Activated naive CD4-positive, alpha-beta T cell treated with anti-CD3 and anti-CD28 coated beads, Interleukin-2, amount 10 ng/mL, durations not matched to agents 7 days and 5 days (primary cell): ENCODE results near the gene ATP8B3.

Experiments
- CTCF ChIA-PET: fragments of 350-600 bp; sonication (Branson Sonifier 250); formaldehyde crosslinking; loops from one replicate; lab custom pipeline; 2021; ENCODE audit warnings: antibody characterized with exemption; lab: Charles Lee
- DNase-seq: peaks from one replicate; pipeline ENCODE4 v3.0.0-alpha.2; 2020
- H3K27ac Mint-ChIP-seq: one replicate; pipeline ENCODE4 v1.8.0; 2021; ENCODE audit warnings: mild to moderate bottlenecking, moderate library complexity, mixed read lengths
- H3K27me3 Mint-ChIP-seq: one replicate; pipeline ENCODE4 v1.8.0; 2021; ENCODE audit warnings: mild to moderate bottlenecking, mixed read lengths
- H3K36me3 Mint-ChIP-seq: one replicate; pipeline ENCODE4 v1.8.0; 2021; ENCODE audit warnings: mixed read lengths
- H3K4me1 Mint-ChIP-seq: one replicate; pipeline ENCODE4 v1.8.0; 2021; ENCODE audit warnings: mixed read lengths
- H3K4me3 Mint-ChIP-seq: one replicate; pipeline ENCODE4 v1.8.0; 2021; ENCODE audit warnings: mild to moderate bottlenecking, moderate library complexity, mixed read lengths
- H3K9me3 Mint-ChIP-seq: one replicate; pipeline ENCODE4 v1.8.0; 2021; ENCODE audit warnings: mixed read lengths

ATP8B3 gene

DNA sequence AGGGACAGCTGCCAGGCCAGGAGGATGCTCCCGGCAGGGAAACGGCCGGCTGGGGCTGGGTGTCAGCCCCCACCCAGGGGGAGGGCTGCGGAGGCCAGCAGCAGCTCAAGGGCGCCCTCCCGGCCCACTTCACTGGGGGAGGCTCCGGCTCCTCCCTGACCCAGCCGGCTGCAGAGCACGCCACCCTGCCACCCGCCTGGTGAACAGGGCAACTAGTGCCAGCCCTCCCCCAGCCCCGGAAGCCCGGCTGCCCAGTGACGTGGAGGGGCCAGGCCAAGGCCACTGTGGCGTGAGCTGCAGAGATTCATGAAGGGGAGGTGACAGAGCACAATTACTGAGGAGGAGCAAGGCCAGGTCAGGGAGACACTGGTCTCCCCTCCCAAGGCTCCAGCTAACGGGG, 21.5 kb upstream of the ATP8B3 start:
- Mint-ChIP-seq H3K27me3 (no peaks in the 10 kb centered on the region), H3K36me3 (peaks cover 10% of the 10 kb centered on the region), H3K4me1 (peaks cover 8% of the 10 kb centered on the region), H3K4me3 (no peak overlapping the region), H3K9me3 (no peaks in the 10 kb centered on the region), H3K27ac (no peak overlapping the region)
- DNase-seq: no peak
- CTCF ChIA-PET: no interaction called here

DNA sequence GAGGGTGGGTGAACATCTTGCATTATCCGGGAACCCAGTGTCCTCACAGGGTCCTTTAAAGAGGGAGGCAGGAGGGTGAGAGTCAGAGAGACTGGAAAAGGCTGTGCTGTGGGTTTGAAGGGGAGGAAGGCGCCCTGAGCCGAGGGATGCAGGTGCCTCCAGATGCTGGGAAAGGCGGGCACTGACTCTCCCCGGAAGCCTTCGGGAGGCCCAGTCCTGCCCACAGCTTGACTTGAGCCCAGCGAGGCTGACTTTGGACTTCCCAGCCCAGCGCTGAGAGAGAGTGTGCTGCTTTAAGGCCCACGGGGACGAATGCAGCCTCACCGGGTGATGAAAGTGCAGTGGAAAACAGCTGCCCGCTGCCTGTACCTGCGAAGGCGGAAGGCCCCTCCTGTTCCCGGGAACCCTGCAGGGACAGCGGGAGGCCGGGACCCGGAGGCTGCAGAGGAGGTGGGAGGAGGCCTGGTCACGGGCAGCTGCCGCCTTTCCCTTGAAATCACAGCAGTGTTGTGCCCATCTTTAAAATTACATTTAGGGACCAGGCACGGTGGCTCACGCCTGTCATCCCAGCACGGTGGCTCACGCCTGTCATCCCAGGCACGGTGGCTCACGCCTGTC, 20.1 kb upstream of the ATP8B3 start:
- Mint-ChIP-seq H3K4me3 (no peak overlapping the region), H3K36me3 (peaks cover 10% of the 10 kb centered on the region), H3K27me3 (no peaks in the 10 kb centered on the region), H3K9me3 (no peaks in the 10 kb centered on the region), H3K4me1 (peaks cover 5% of the 10 kb centered on the region), H3K27ac (no peak overlapping the region)
- no peak for DNase-seq
- CTCF ChIA-PET: no interaction called here

DNA sequence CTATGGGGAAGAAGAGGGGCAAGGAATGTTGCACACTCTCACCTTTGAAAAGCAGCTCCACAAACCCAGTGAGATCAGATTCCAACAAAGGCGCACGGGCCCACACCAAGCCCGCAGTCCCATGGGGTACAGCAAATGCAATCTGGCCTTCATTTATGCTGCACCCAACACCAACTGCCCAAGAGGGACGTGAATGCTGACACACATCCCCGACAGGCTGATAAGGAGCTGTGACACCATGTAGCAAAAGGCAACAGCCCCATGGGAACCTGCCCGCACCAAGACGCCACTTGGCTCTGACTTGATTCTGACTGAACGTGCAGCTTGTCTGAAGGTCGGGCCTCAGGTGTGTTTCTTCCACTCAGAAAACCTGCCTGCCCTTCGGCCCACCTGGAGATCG, 18.9 kb upstream of the ATP8B3 start:
- H3K9me3 Mint-ChIP-seq: no peaks in the 10 kb centered on the region
- DNase-seq: no peak
- H3K4me3 Mint-ChIP-seq: no peak overlapping the region
- H3K36me3 Mint-ChIP-seq: peaks cover 12% of the 10 kb centered on the region
- no peak overlapping the region for H3K27ac Mint-ChIP-seq
- CTCF ChIA-PET: interaction anchor here (0.7 to 1.2 kb wide), 2 partner anchors 11 to 49 kb away, joined by 3 to 4 read pairs; no protein-coding TSS in a partner anchor
- H3K27me3 Mint-ChIP-seq: no peaks in the 10 kb centered on the region
- peaks cover 4% of the 10 kb centered on the region for H3K4me1 Mint-ChIP-seq

DNA sequence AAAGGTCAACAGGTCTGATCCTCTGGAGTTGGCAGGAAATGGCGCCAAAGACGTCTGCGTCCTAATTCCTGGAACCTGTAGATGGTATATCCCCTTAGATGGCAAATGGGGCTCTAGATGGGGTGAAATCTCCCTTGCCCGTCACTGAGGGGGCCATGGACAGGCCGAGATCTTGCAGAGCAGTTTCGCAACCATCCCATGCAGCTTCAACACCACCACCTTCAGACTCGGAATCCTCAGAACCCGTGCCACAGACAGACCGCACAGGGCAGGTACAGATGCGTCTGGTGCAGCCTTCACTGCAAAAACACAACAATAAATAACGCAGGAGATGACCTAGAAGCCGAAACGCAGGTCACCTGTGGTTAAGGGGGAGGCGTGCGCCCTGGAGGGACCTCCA, 18.5 kb upstream of the ATP8B3 start:
- H3K27me3 Mint-ChIP-seq: no peaks in the 10 kb centered on the region
- CTCF ChIA-PET: interaction anchor here (1.2 kb wide), 1 partner anchor 49 kb away, joined by 4 read pairs; no protein-coding TSS in a partner anchor
- no peak overlapping the region for H3K4me3 Mint-ChIP-seq
- peaks cover 16% of the 10 kb centered on the region for H3K36me3 Mint-ChIP-seq
- no peaks in the 10 kb centered on the region for H3K9me3 Mint-ChIP-seq
- no peak overlapping the region for H3K27ac Mint-ChIP-seq
- DNase-seq: no peak
- peaks cover 4% of the 10 kb centered on the region for H3K4me1 Mint-ChIP-seq

DNA sequence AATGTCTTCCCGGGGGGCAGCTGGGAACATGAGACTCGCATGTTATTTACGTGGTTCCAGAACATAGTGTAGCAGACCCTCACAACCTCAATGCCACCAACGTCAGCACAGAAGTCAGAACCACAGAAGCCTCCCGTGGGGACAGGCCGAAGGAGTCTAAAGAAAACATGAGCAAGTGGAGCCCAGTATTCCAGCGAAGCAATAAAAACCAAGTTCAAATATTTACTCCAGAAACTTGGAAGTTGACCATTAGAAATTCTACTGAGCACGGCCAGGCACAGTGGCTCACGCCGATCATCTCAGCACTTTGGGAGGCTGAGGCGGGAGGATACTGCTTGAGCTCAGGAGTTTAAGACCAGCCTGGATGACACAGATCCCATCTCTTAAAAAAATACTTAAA, 17.9 kb upstream of the ATP8B3 start:
- CTCF ChIA-PET: interaction anchor here (1.2 to 2.5 kb wide), 2 partner anchors 8 to 48 kb away, joined by 4 to 16 read pairs; no protein-coding TSS in a partner anchor
- no peaks in the 10 kb centered on the region for H3K9me3 Mint-ChIP-seq
- no peak overlapping the region for H3K4me3 Mint-ChIP-seq
- peaks cover 16% of the 10 kb centered on the region for H3K36me3 Mint-ChIP-seq
- H3K4me1 Mint-ChIP-seq: peaks cover 4% of the 10 kb centered on the region
- no peaks in the 10 kb centered on the region for H3K27me3 Mint-ChIP-seq
- no peak for DNase-seq
- H3K27ac Mint-ChIP-seq: no peak overlapping the region

DNA sequence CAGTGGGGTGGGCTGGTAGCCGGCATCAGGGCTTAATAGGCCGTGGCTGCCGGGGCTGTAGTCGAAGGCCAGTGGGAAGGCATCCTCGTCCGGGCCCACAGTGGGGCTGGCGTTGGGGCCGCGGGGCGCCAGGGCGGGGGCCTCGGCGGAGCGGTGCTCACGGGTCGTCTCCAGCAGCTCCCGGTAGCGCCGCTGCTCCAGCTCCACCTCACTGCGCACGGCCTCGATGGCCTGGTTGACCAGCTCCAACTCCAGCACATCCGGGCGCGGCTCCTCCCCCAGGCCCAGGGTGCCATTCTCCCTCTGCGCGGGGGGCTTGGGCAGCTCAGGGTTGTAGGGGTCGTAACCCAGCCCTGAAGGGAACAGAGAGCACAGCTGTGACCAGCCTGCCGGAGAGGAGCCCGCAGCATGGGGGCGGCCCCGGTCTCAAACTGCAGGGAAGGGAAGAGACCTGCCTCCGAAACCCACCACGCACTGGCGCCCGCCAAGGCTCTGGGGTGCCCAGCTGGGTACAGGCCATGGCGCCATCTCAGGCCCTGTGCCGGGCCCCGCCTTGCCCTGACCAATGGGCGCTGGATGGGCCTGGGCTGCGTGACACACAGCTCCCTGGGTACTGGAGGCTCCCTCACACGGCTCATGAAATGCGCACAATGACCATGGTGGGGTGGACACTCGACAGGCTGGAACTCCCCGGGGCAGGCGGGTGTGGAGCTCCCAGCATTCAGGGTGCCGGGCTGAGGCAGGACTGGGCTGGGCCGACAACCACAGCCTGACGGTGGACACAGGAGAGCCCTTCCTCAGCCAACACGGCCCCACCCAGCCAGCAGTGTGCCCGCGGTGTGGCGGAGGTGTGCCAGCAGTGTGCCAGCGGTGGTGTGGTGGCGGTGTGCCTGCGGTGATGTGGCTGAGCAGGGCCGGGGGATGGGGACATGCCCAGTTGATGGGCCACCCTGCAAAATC, 16.5 kb upstream of the ATP8B3 start:
- DNase-seq: no peak
- Mint-ChIP-seq H3K4me3 (no peak overlapping the region), H3K27ac (no peak overlapping the region), H3K27me3 (no peaks in the 10 kb centered on the region), H3K4me1 (peaks cover 4% of the 10 kb centered on the region), H3K36me3 (peaks cover 24% of the 10 kb centered on the region), H3K9me3 (no peaks in the 10 kb centered on the region)
- CTCF ChIA-PET: interaction anchor here (0.6 to 3.7 kb wide), 4 partner anchors 8 to 40 kb away, joined by 3 to 18 read pairs (median 10); no protein-coding TSS in a partner anchor

DNA sequence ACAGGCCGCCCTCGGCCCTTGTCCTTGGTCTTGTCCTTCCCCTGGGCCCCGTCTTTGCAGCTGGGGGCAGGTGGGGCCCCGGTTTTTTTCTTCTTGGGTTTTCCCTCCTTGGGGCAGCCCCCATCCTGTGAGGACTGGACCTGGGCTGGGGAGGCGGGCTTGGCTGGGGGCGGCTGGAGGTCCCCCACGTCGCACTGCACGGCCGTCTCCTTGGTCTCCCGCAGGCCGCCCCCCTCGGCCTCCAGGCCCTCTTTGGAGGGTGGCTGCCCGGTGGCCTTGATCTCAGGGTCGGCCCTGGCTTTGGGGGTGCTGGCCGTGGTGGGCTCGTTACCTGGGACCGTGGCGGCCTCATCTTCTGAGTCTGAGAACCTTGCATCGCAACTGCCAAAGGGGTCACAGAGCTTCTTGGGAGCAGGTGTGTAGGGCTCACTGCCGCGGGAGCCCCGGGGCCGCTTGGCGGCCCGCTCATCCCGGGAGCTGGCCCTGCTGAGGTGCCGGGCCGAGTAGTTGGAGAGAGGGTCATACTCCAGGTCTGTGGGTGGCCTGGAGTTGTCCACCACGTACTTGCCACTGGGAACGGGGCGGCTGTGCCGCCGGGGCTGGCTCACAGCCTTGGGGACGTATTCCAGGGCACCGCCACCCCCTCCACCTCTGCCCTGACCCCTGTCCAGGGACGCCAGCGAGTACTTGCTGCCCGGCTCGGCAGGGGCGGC, 15.6 kb upstream of the ATP8B3 start:
- DNase-seq: no peak
- Mint-ChIP-seq H3K27ac (no peak overlapping the region), H3K9me3 (no peaks in the 10 kb centered on the region), H3K4me3 (no peak overlapping the region), H3K27me3 (no peaks in the 10 kb centered on the region), H3K36me3 (peaks cover 24% of the 10 kb centered on the region), H3K4me1 (peaks cover 4% of the 10 kb centered on the region)
- CTCF ChIA-PET: interaction anchor here (0.6 to 5.2 kb wide), 6 partner anchors 8 to 39 kb away, joined by 3 to 25 read pairs (median 10); no protein-coding TSS in a partner anchor

DNA sequence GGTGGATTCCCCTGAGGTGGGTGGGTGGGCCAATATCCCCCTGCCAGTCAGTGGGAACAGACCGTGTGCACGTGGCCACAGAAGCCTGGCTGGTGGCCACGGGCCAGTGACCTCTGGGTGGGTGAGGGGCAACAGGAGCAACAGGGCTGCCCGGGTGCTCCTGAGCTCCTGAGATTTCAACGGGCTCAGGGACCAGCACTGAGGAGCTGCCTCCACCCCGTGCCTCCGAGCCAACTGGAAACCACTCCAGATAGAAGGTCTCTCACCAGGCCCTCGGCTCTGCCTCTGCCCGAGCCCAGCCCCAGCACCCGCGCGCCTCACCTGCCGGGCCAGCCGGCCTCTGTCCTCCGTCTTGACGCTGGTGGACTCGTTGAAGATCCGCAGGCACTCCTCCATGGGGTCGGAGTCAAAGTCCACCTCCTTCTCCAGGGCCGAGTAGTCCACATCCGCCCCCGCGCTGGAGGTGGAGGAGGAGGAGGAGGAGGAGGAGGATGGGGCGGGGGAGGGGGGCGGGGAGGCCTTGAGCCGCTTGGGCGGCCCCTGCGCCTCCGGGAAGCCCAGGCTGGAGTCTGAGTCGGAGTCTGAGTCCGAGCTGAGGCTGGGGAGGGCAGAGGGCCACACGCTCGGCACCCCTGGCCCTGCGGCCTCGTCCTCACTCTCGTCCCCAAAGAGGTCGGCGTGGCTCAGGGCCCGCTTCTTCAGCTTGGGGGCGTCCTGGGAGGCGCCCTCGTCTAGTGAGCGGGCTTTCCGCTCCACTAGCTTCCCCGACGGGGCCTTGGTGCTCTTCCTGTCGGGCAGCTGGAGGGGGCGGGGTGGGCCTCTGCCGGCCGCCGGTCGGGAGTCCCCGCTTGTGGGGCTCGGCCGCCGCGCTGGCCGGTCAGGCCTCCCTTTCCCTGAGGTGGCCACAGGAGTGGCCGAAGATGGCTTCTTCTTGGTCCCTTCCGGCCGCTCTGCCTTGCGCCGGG, 14.8 kb upstream of the ATP8B3 start:
- Mint-ChIP-seq H3K4me3 (no peak overlapping the region), H3K36me3 (peaks cover 29% of the 10 kb centered on the region), H3K4me1 (peaks cover 4% of the 10 kb centered on the region), H3K9me3 (no peaks in the 10 kb centered on the region), H3K27me3 (no peaks in the 10 kb centered on the region), H3K27ac (no peak overlapping the region)
- no peak for DNase-seq
- CTCF ChIA-PET: interaction anchor here (0.7 to 5.2 kb wide), 20 partner anchors 8 to 285 kb away, joined by 3 to 25 read pairs (median 4); no protein-coding TSS in a partner anchor

DNA sequence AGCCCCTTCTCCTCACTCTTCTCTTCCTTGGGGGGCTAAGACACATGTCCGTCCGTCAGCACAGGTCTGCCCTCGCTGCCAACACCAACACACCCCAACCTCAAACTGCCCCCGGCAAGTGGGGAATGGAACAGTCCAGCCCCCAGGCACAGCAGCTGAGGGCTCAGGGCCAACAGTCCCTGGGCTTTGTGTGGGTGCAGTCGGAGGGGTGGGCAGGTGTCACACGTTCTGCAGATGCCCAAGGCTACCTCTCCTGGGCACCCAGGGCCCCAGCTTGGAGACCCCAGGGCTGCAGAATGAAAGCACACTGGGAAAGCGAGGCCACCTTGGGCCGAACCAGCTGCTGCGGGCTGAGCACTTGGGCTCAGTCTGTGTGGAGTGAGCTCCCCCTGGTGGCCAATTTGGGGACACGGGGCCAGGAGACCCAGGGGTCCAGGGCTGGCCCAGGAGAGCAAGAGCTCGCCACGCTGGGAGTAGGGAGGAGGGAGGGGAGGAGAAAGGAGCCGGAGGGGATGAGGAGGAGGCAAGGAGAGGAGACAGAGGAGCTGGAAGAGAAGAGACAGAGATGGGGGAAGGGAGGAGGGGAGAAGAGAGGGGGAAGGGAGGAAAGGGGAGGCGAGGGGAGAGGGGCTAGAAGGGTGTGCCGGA, 14.0 kb upstream of the ATP8B3 start:
- H3K27ac Mint-ChIP-seq: no peak overlapping the region
- H3K4me3 Mint-ChIP-seq: no peak overlapping the region
- peaks cover 4% of the 10 kb centered on the region for H3K4me1 Mint-ChIP-seq
- no peaks in the 10 kb centered on the region for H3K9me3 Mint-ChIP-seq
- peaks cover 29% of the 10 kb centered on the region for H3K36me3 Mint-ChIP-seq
- peak; percentile 85 for DNase-seq
- H3K27me3 Mint-ChIP-seq: no peaks in the 10 kb centered on the region
- CTCF ChIA-PET: interaction anchor here (0.6 to 5.2 kb wide), 26 partner anchors 9 to 284 kb away, joined by 3 to 25 read pairs (median 4); no protein-coding TSS in a partner anchor

DNA sequence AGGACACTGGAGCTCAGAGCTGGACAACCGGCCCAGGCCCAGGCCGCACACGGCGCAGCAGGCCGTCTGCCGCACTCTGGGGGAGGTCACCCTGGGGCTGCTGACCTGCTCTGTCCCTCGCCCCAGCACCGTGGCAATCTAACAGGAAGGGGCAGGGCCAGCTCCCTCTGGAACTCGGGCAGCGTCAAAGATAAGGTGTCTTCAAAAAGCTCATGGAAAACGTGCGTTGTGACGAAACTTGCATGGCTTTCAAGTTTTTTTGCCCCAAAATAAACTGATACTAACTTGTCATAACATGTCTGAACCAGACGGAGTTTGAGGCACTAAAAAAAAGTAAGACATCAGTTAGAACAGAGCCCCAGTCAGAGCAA, 12.2 kb upstream of the ATP8B3 start:
- Mint-ChIP-seq H3K4me1 (peaks cover 4% of the 10 kb centered on the region), H3K36me3 (peaks cover 31% of the 10 kb centered on the region), H3K4me3 (no peak overlapping the region), H3K27me3 (no peaks in the 10 kb centered on the region), H3K27ac (no peak overlapping the region), H3K9me3 (no peaks in the 10 kb centered on the region)
- CTCF ChIA-PET: interaction anchor here (1.0 to 5.2 kb wide), 2 partner anchors 13 to 53 kb away, joined by 3 to 25 read pairs; no protein-coding TSS in a partner anchor
- DNase-seq: no peak

DNA sequence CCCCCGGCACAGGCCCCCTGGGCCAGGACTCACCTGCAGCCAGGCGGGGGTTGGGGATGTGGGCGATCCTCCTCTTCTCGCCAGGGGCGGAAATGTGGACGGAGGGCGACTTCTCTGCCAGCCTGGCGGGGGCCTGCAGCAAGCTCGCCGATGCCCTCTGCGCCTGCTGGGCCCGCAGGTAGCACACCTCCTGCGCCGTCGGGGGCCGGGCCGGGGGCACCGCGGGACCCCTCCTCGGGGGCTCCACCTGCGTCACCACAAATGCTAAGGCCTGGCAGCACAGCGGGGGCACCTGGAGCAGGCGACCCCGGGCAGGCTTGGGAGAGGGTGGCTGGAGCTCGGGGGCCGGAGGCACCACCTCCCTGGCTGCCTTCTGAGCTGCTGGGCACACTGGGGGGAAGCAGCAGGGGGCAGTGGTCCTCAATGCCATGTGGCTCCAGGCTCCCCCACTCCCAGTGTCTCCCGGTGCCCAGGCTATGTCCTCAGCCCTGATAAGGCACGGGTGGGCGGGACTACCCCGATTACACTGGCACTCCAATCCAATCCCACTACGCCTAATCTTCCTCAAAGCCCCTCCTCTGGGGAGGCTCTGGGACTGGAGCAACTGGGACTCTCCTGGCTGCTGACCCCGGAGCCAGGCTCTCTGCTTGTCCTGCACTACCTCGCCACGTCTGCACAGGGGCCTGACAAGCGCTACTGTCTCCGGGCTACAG, 11.6 kb upstream of the ATP8B3 start:
- Mint-ChIP-seq H3K27me3 (no peaks in the 10 kb centered on the region), H3K36me3 (peaks cover 29% of the 10 kb centered on the region), H3K27ac (no peak overlapping the region), H3K4me3 (no peak overlapping the region), H3K9me3 (no peaks in the 10 kb centered on the region), H3K4me1 (peaks cover 4% of the 10 kb centered on the region)
- no peak for DNase-seq
- CTCF ChIA-PET: interaction anchor here (1.0 to 5.2 kb wide), 2 partner anchors 14 to 52 kb away, joined by 3 to 25 read pairs; no protein-coding TSS in a partner anchor

DNA sequence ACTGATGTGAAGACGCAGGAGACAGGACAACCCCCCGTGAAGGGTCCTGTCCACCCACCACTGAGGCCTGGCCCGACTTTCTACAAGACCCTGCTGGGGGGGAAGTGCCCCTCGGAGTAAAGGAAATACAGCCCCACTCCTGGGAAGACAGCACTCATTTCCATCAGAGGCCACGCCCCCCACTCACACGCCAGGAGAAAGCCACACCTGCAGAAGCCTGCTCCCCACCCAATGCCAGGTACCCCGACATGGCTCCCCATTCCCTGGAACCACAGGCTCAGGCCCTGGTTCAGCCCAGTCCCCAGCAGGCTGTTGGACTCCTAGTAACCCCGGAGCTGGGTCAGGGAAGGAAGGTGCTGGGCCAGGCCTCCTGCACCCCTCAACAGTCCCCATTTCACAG, 10.9 kb upstream of the ATP8B3 start:
- no peak for DNase-seq
- H3K27ac Mint-ChIP-seq: no peak overlapping the region
- no peaks in the 10 kb centered on the region for H3K9me3 Mint-ChIP-seq
- CTCF ChIA-PET: interaction anchor here (1.0 to 5.2 kb wide), 2 partner anchors 15 to 52 kb away, joined by 3 to 25 read pairs; no protein-coding TSS in a partner anchor
- peaks cover 30% of the 10 kb centered on the region for H3K36me3 Mint-ChIP-seq
- no peak overlapping the region for H3K4me3 Mint-ChIP-seq
- no peaks in the 10 kb centered on the region for H3K27me3 Mint-ChIP-seq
- H3K4me1 Mint-ChIP-seq: peaks cover 4% of the 10 kb centered on the region
